Sigmoid colon (tissue), 7 donors: ENCODE data around the gene GJD2. TPM values are rescaled to one million over a fixed set of nuclear protein-coding genes. Genes with fewer than 3 reads are reported as not detected.

Source experiments
- DNase-seq: peaks from one replicate; pipeline ENCODE4 v3.0.0-alpha.2; 2019
- H3K27ac ChIP-seq, 4 donors: fragments of 200-600 bp; sonication (generic); one replicate each; pipeline ENCODE4 v1.5.1; 2016 to 2019; ENCODE audit warnings: mild to moderate bottlenecking in 1 of 4
- H3K27me3 ChIP-seq, 3 donors: fragments of 200-600 bp; sonication (generic); one replicate each; pipeline ENCODE4 v1.5.1; 2019; ENCODE audit warnings: mild to moderate bottlenecking in 1 of 3
- H3K36me3 ChIP-seq, 4 donors: fragments of 200-600 bp; sonication (generic); one replicate each; pipeline ENCODE4 v1.5.1; 2016 to 2019
- H3K4me1 ChIP-seq, 4 donors: fragments of 200-600 bp; sonication (generic); one replicate each; pipeline ENCODE4 v1.5.1; 2017 to 2019
- H3K4me3 ChIP-seq, 4 donors: fragments of 200-600 bp; sonication (generic); one replicate each; pipeline ENCODE4 v1.5.1; 2017 to 2019; ENCODE audit warnings: mild to moderate bottlenecking in 2 of 4, moderate library complexity in 1 of 4
- H3K9me3 ChIP-seq, 4 donors: fragments of 200-600 bp in 3 of 4; sonication (generic) in 3 of 4; one replicate each; pipeline versions ENCODE4 v1.5.1 to v1.6.1; 2013 to 2019
- EP300 ChIP-seq, 4 donors: sonication (generic); formaldehyde crosslinking; IDR thresholded peaks; one replicate each; pipeline ENCODE4 v1.6.1; 2017; ENCODE audit warnings: antibody characterized with exemption in 4 of 4
- POLR2A ChIP-seq, 2 donors: fragments of 450-650 bp; IDR thresholded peaks; one replicate each; pipeline ENCODE4 v1.6.1; 2016; ENCODE audit warnings: antibody characterized with exemption in 2 of 2, mild to moderate bottlenecking in 2 of 2, moderate library complexity in 2 of 2
- POLR2AphosphoS5 ChIP-seq, 4 donors: sonication (generic); formaldehyde crosslinking; IDR thresholded peaks; one replicate each; pipeline ENCODE4 v1.6.1; 2017; ENCODE audit warnings: antibody characterized with exemption in 4 of 4
- WGBS, 2 donors: extraction: QIAGEN DNeasy Blood & Tissue Kit; methylation state at CpG; one replicate each; pipeline ENCODE4 v1.1.7; 2013; 5-methylcytosine and 5-hydroxymethylcytosine counted together
- intact Hi-C: fragments of 100-400 bp; cut with DNase I; formaldehyde crosslinking; loops from one replicate; pipeline ENCODE4 v1.15.1; 2023
- polyA plus RNA-seq, 3 donors: library from polyadenylated mRNA; stranded (reverse); fragments of 200-250 nt; gene quantifications; one replicate each; pipeline ENCODE4 v1.2.3, GENCODE V29; 2013
- total RNA-seq, 4 donors: library from RNA; depleted of rRNA; stranded (reverse); fragments of >200 nt; gene quantifications; one replicate each; pipeline ENCODE4 v1.1.0, GENCODE V29; 2016
- TF ChIP-seq, protein P1 (sequence below), 4 experiments: fragments of 450-650 bp in 3 of 4; fragments of 200-600 bp in 1 of 4; IDR thresholded peaks; one replicate each; pipeline ENCODE4 v1.5.1; 2016 to 2019; ENCODE audit warnings: antibody characterized with exemption in 4 of 4, mild to moderate bottlenecking in 3 of 4, moderate library complexity in 2 of 4
- donor health status: healthy with polysubstance abuse.
- donor health status: Bipolar disorder and iron deficiency.
- donor health status: healthy.

Gene GJD2
- total and polyA plus RNA-seq, 7 donors = 0.28 TPM; not detected in 6

DNA sequence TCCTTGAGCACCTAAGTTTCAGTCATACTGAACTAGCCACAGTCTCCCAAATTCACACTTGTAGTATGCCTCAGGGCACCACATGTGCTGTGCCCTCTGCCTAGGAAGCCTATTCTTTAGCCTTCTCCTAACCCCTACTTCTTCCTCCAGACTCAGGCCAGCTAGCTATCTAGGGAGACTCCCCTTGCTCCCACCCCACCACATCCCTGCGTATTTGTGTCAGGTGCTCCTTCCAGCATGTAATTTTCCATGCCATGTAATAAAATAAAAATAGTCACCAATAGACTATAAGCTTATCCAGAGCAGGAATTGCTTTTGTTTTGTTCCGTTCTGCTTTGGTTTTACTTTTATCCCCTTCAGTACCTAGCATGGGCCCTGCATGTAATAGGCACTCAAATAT, 14.9 kb upstream of the GJD2 start:
- no peaks in the 10 kb centered on the region for H3K27me3 ChIP-seq
- no peak overlapping the region for H3K27ac ChIP-seq
- no peaks in the 10 kb centered on the region for H3K36me3 ChIP-seq
- no peaks in the 10 kb centered on the region for H3K4me1 ChIP-seq
- H3K9me3 ChIP-seq = no peaks in the 10 kb centered on the region
- H3K4me3 ChIP-seq = no peak overlapping the region
- TF ChIP-seq, protein P1, sequence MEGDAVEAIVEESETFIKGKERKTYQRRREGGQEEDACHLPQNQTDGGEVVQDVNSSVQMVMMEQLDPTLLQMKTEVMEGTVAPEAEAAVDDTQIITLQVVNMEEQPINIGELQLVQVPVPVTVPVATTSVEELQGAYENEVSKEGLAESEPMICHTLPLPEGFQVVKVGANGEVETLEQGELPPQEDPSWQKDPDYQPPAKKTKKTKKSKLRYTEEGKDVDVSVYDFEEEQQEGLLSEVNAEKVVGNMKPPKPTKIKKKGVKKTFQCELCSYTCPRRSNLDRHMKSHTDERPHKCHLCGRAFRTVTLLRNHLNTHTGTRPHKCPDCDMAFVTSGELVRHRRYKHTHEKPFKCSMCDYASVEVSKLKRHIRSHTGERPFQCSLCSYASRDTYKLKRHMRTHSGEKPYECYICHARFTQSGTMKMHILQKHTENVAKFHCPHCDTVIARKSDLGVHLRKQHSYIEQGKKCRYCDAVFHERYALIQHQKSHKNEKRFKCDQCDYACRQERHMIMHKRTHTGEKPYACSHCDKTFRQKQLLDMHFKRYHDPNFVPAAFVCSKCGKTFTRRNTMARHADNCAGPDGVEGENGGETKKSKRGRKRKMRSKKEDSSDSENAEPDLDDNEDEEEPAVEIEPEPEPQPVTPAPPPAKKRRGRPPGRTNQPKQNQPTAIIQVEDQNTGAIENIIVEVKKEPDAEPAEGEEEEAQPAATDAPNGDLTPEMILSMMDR (IDR thresholded peaks at IDR 0.05) = no peak
- TF ChIP-seq POLR2A (IDR thresholded peaks at IDR 0.05) = no peak
- TF ChIP-seq EP300 (IDR thresholded peaks at IDR 0.05) = no peak
- no peak for TF ChIP-seq POLR2AphosphoS5 (IDR thresholded peaks at IDR 0.05)
- intact Hi-C loops = no loop called here
- WGBS, 2 donors = 82 to 89% methylated on average over 2 of the region's 2 CpGs
- no peak for DNase-seq

DNA sequence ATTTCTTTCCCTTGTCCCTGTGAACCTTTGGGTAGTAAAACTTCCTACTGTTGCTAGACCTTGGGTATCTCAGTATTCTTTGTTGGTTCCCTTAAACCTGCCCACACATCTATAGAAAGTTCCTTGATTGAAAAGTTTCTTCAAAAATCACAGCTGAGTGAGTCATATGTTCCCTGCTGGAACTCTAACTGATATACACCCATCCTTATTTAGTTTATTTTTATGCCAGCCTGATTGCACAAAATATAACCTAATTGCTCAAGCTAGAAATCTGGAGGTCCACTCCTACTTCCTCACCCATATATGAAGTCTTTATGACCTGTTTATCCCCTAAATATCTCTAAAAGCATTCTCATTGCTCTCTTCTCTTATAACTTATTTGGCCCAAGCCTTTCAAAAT, 13.7 kb upstream of the GJD2 start:
- Histone ChIP-seq H3K27me3 (no peaks in the 10 kb centered on the region), H3K36me3 (no peaks in the 10 kb centered on the region), H3K27ac (no peak overlapping the region), H3K4me1 (no peaks in the 10 kb centered on the region), H3K9me3 (no peaks in the 10 kb centered on the region), H3K4me3 (no peak overlapping the region)
- no peak for DNase-seq
- intact Hi-C loops = no loop called here
- TF ChIP-seq POLR2AphosphoS5 (IDR thresholded peaks at IDR 0.05) = no peak
- TF ChIP-seq EP300 (IDR thresholded peaks at IDR 0.05) = no peak
- TF ChIP-seq POLR2A (IDR thresholded peaks at IDR 0.05) = no peak
- TF ChIP-seq, protein P1 (IDR thresholded peaks at IDR 0.05) = no peak

DNA sequence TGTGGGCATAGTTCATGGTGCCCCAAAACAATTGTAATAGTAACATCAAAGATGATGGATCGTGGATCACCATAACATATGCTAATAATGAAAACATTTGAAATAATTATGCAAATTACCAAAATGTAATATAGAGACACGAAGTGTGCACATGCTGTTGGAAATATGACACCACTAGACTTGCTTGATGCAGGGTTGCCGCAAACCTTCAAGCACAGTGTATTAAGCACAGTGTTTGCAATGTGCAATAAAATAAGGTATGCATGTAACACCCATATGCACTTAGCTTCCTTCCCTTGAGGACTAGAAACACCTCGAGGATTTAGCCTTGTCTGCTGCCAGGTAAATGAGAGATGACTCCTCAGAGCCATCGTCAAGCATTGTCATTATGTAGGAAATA, 10.9 kb upstream of the GJD2 start:
- intact Hi-C loops = no loop called here
- 44 to 73% methylated on average over 5 of the region's 5 CpGs for WGBS, 2 donors
- no peak overlapping the region for H3K4me3 ChIP-seq
- DNase-seq = no peak
- H3K27ac ChIP-seq = no peak overlapping the region
- TF ChIP-seq EP300 (IDR thresholded peaks at IDR 0.05) (no peak), POLR2AphosphoS5 (IDR thresholded peaks at IDR 0.05) (no peak)
- H3K9me3 ChIP-seq = no peaks in the 10 kb centered on the region
- H3K4me1 ChIP-seq = no peaks in the 10 kb centered on the region
- no peaks in the 10 kb centered on the region for H3K36me3 ChIP-seq
- no peaks in the 10 kb centered on the region for H3K27me3 ChIP-seq

DNA sequence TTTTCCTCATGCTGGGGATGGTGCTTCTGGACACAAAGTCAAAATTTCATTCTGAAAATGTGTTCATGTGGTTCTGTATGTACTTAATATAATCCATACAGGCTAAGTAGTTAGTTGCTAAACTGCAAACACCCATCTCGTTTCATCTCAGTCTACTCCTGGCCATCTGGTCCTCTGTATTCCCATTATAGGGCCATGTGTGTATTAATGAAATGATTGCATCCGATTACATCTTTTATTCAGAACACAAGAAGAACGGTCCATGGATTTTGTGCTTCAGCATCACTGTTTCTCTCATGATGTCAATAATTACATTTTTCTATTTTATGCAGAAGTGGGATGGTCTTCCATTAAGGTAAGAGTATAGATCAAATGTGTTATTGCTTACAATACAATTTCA, 6.1 kb upstream of the GJD2 start:
- Histone ChIP-seq H3K36me3 (no peaks in the 10 kb centered on the region), H3K4me3 (no peak overlapping the region), H3K4me1 (no peaks in the 10 kb centered on the region), H3K9me3 (no peaks in the 10 kb centered on the region), H3K27ac (no peak overlapping the region), H3K27me3 (peaks cover 0 to 15% (median 7%) of the 10 kb centered on the region in 3 donors)
- TF ChIP-seq POLR2AphosphoS5 (IDR thresholded peaks at IDR 0.05) = no peak
- TF ChIP-seq, protein P1 (IDR thresholded peaks at IDR 0.05) = no peak
- no peak for TF ChIP-seq POLR2A (IDR thresholded peaks at IDR 0.05)
- TF ChIP-seq EP300 (IDR thresholded peaks at IDR 0.05) = no peak
- intact Hi-C loops = no loop called here
- no peak for DNase-seq
- WGBS, 2 donors = 53 to 62% methylated on average over 3 of the region's 3 CpGs

DNA sequence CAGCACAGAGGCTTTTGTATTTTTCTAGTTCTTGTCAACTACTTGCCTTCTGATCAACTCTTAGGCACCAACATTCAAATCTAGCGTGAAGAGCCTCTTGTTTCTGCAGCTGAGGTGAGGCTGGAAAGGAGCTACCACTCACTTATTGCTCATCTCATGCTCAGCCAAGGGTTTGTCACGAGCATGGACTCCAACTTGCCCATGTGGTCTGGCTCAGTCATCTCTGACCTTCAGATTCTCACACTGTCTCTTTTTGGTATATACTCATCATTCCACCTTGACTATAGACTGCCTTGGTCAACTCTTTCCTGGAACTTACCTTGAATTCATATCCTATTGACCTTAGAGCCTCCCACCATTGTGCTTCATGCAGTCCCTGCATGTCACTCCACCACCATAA, 5.2 kb upstream of the GJD2 start:
- Histone ChIP-seq H3K27me3 (peaks cover 6 to 24% (median 16%) of the 10 kb centered on the region in 3 donors), H3K4me1 (peaks cover 0 to 3% (median 2%) of the 10 kb centered on the region in 4 donors), H3K27ac (no peak overlapping the region), H3K36me3 (no peaks in the 10 kb centered on the region), H3K4me3 (no peak overlapping the region), H3K9me3 (no peaks in the 10 kb centered on the region)
- no peak for TF ChIP-seq POLR2A (IDR thresholded peaks at IDR 0.05)
- TF ChIP-seq, protein P1 (IDR thresholded peaks at IDR 0.05) = no peak
- no peak for TF ChIP-seq EP300 (IDR thresholded peaks at IDR 0.05)
- TF ChIP-seq POLR2AphosphoS5 (IDR thresholded peaks at IDR 0.05) = no peak
- DNase-seq = no peak
- WGBS, 2 donors = 49 to 61% methylated on average over 2 of the region's 2 CpGs
- intact Hi-C loops = no loop called here
